Adrenal gland (tissue), 5 donors: Measurements from ENCODE around the gene CEP112.

Experiments used
- POLR2A ChIP-seq, 2 donors: fragments of 450-650 bp; IDR thresholded peaks; one replicate each; pipeline ENCODE4 v1.6.1; 2017; ENCODE audit warnings: antibody characterized with exemption in 2 of 2, mild to moderate bottlenecking in 2 of 2, moderate library complexity in 1 of 2
- TF ChIP-seq, protein P1 (sequence below), 6 experiments: fragments of 450-650 bp in 4 of 6; fragments of 200-600 bp in 2 of 6; sonication (generic) in 1 of 6; IDR thresholded peaks; 1 replicate in 5 of 6; 2 replicates in 1 of 6; pipeline versions ENCODE4 v1.5.1 to v1.8.0; 2016 to 2021; ENCODE audit warnings: antibody characterized with exemption in 6 of 6, mild to moderate bottlenecking in 2 of 6, moderate library complexity in 1 of 6
- donor health status: DM: no; HTN: no; CAD: no.

DNA sequence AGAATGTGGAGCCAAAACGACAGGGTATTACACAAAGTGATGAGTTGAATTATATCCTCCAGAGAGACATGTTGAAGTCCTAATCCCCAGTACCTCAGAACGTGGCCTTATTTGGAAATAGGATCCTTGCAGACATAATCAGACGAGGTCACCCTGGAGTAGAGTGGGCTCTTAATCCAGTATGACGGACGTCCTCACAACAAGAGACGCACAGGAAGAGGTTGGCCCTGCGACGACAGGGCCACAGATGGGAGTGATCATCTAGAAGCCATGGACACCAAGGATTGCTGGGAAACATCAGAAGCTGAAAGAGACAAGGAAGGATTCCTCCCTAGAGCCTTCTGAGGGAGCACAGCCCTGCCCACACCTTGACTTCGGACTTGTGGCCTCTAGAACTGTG lies 488.0 kb downstream of the CEP112 start:
- TF ChIP-seq, protein P1, sequence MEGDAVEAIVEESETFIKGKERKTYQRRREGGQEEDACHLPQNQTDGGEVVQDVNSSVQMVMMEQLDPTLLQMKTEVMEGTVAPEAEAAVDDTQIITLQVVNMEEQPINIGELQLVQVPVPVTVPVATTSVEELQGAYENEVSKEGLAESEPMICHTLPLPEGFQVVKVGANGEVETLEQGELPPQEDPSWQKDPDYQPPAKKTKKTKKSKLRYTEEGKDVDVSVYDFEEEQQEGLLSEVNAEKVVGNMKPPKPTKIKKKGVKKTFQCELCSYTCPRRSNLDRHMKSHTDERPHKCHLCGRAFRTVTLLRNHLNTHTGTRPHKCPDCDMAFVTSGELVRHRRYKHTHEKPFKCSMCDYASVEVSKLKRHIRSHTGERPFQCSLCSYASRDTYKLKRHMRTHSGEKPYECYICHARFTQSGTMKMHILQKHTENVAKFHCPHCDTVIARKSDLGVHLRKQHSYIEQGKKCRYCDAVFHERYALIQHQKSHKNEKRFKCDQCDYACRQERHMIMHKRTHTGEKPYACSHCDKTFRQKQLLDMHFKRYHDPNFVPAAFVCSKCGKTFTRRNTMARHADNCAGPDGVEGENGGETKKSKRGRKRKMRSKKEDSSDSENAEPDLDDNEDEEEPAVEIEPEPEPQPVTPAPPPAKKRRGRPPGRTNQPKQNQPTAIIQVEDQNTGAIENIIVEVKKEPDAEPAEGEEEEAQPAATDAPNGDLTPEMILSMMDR (IDR thresholded peaks at IDR 0.05): no peak
- no peak for TF ChIP-seq POLR2A (IDR thresholded peaks at IDR 0.05)
